Measurements from ENCODE around the gene BLACAT1.
"Not testable (repeated sequence)": the region's sequence is repeated elsewhere in the genome, so short reads cannot be mapped to it uniquely, and the experiment has no call there.

BLACAT1 gene

DNA sequence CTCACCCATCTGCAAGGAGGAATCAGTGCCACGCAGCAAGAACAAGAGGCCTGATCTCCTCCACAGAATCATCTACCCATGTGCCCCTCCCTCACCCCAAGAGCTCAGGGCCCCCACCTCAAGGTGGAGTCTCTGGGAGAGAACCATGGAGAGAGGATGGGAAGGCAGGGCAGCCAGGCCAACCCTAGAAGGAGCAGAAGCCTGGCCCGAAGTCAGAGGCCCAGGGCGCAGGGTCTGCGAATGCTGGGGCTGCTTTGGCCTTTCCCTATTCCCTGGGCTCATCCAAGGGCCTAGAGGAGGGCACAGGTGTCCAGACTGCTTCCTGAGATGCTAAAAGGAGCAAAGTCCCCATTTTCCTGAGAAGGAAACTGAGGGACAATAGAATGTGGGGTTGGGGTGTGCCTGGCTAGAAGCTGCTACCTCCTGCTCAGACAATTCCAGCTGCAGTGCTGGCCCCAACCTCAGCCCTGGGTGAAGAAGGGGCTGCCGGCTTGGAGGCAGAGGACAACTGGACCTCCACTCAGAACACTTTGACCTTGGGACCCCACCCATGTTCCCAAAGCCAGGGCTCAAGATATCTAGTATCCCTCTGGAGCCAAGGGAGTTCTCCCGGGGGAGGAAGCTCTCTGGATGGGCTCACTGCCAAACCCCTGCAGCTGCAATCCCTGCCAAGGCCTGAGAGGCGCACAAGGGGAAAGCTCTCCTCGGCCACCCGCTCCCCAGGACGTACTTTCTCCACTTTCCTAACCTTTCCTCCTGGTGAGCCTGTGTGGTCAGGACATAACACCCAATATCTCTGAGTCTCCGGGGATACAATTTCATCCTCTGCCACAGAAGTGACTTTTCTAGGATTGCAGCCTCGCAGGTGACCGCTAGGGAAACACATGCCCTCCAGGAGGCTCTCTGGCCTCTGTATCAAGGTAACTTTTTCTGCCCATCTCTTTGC is 17.4 kb downstream of the BLACAT1 start:
- peak; percentile 66 for DNase-seq

DNA sequence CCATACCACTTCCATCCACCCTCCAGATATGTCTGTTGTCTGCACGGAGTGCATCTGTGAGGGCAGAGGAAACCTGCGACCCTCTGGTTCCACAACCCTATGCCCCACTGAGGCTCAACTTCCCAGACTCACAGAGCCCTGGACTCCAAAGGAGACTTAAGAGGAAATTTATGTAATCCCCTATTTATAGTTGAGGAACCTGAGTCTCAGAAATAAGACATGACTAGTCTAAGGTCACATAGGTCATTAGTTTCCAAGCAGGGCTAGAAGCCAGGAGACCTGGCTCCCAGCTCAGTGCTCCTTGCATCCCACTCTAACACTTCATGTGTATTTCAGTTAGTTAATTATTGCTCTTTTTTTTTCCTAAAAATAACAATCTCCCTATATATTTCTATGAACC is 18.3 kb downstream of the BLACAT1 start:
- DNase-seq = no peak

- no peak for DNase-seq
These were observed 19.0 kb downstream of the BLACAT1 start for GRCh38 chr1:205436776-205437410.

GRCh38 chr1:205435578-205436573 is 20.0 kb downstream of the BLACAT1 start:
- no peak for DNase-seq

DNA sequence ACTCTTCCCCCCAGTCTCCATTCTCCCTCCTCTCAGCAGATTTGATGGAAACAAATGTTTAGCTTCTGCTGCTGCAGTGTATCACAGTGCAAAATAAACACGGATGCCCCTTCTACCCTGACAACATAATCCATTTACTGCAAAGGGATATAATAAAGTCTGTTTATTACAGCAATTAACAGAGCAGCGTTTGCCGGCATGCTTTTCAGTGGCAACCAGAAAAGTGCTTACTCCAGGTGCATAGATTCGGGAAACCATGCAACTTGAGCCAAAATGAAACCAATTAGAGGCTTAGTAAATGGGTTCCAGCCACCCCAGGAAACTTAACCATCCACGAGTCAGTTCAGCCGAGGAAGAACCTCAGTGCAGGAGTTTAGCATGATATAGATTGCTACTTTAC is 21.1 kb downstream of the BLACAT1 start:
- DNase-seq = no peak

GRCh38 chr1:205432692-205433091 is 23.2 kb downstream of the BLACAT1 start:
- not testable (repeated sequence) for DNase-seq

DNA sequence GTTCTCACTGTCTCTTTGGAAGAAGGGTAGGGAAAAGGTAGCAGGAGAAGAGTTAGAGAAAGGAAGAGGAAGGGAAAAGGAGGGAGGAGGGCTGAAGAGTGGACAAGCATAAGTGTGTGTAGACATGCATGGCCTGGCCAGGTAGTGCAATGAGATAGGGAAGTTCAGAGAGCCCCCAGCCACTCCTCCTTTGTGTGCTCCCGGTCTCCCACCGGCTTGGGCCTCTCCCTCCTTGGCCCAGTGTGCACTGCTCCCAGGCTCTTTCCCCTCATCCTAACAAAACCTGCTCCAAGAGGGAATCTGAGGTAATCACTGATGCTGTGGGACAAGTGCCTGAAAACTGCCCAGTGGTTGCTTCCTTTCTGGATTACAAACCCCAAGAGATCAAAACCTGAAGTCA is 23.7 kb downstream of the BLACAT1 start:
- no peak for DNase-seq

DNA sequence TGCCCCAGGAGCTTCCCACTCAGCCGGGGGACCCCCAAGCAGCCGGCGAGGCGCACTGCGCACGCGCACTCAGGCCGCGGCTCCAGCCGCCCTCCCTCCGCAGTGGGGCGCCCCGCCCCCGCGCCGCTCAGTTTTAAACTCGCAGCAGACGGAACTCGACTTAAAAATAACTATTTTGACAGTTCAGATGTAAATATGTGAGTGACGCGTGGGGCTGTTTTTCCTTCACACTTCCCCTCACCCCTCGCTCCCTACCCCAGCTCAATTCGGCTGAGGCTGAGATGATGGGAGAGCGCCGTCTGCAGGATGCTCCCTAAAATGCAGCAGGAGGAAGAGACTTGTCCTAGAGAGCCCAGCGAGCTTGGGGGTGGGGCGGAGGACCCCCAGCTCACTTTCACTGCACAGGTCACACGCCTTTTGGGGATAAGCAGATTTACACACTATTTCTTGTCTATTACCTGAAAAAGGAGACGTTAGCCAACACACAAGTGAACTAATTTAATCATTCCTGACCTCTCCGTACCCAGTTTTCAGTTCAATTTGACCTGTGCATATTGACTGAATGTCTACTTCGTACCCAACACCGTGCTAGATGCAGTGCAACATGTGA is 25.0 kb downstream of the BLACAT1 start:
- DNase-seq = peak; percentile 31

- no peak for DNase-seq
These were observed 25.8 kb downstream of the BLACAT1 start for GRCh38 chr1:205429762-205430695.

DNA sequence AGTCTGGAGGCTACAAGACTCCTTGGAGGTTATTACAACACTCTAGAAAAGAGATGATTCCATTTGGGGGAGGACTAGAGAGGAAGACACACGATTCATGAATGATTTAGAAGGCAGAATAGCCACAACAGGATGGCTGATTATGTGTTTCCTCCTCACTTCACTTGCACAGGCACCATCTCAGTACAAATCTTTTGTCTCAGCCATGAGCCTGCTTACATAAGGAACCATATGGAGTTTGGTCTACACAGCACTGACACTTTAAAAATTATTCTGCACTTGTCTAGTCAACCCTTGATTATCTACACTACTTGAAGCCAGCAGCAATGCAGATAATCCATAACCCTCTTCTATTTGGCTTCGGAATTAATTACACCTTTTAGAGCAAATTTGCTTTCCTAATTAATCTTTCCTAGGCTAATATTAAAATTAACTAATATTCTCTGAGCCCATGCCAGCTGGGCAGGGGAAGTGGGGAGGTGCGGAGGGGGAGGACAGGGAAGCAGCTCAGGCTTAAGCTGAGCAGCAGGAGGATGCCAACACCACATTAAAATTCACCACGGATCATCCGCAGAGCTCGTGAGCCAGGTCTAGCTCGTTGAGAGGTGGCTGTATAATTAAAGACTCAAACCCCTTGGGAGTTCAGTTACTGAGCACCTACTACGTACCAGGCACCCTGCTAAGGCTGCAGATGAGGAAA is 30.8 kb downstream of the BLACAT1 start:
- no peak for DNase-seq

DNA sequence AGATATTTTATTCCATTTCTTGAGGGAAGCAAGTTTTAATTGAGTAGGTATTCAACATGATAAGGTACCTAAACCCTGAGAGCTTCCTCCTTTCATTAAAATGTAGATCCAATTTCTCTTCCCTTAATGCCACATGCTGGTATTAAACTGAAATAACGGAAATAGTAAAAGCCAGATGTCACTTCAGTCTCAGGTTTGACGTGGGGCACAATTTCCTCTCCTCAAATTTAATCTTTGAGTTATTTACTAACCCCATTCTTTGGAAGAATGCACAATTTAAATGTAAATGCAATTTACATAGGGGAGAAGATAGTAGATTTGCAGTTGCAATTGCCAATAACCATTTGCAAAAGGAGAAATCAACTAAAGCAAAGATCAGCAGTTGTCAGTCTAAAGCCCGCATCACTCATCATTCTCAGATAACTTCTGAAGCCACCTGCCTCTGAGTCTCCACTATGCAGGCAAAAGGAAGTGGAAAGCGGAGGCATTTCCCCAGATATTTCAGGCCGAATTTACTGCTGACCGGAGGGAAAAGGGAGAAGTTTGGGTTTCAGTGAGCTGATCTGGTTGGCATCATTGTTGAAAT is 31.9 kb downstream of the BLACAT1 start:
- DNase-seq = no peak

DNA sequence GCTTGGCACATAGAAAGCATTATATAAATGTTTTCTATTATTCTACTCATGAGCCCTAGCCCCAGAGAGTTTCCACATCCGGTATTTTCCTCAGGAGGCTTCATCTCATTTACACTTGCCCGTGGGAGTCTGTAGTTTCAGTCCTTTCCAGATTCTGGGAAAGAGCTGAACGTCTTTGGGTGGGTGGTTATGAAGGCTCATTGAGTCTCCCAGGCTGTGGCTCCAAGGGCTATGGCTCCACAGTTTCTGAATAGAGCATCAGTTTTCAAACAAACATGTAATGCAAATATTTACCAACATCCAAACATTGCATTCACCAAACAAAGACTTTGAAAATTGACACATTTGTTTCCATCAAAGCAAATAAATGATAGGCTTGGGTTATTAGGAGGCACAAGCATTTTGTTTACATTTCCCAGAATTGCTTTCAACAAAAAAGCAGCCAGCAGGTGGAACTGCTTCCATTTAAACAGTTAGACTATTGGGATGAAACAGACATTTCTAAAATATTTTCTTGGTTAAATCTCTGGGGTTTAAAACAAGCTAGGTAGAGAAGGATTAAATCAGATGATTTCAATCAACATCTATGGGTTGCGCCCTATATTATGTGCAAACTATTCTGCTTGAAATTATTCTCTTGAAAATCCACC is 32.7 kb downstream of the BLACAT1 start:
- peak; percentile 72 for DNase-seq

DNA sequence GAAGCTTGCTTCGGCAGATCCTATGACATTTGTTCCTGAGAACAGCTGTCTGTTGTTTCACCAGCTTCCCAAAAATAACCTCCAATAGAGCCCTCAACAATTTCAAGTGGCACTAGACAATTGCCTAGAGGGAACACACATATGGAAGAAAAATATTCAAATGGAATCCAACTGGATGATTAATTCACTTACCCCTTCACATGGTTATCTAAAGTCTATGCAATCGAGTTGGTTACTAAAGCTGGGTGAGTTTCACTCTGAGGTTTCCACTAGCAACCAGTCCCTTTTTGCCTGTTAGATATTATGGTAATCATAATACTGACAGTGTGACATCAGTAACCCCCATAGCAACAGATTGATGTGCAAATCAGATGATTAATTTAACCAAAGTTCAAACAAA is 34.0 kb downstream of the BLACAT1 start, which contains the start of gene LEMD1:
Gene LEMD1 (minus strand): TSS at position 259 of the 400 bp plus-strand sequence. CDS start 1,520 bp downstream, outside the sequence.
- peak; percentile 24 for DNase-seq

- DNase-seq = no peak
These were observed 34.9 kb downstream of the BLACAT1 start for GRCh38 chr1:205420938-205421337.

- no peak for DNase-seq
These were observed 37.8 kb downstream of the BLACAT1 start for GRCh38 chr1:205417870-205418635.

DNA sequence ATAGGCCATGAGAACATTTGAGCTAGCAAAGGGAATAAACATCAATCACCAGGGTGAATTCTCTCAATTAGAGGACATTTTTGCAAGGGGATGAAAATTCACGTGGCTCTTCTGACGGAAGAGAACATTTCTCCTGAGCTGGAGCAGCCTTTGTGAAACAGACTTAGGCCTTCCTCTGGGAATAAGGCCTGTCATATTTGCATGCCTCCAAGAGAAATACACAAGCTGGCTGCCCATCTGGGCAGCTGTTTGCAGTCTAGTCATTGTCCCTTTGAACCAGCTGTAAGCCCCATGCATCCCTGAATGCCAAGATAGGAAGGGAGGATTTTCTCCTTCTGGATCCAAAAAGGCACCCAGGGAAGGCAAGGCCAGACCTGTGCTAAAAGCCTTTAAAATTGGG is 39.5 kb downstream of the BLACAT1 start:
- no peak for DNase-seq

- no peak for DNase-seq
These were observed 45.1 kb downstream of the BLACAT1 start for GRCh38 chr1:205410581-205411298.

- no peak for DNase-seq
These were observed 47.9 kb downstream of the BLACAT1 start for GRCh38 chr1:205407970-205408369.
